Measurements from ENCODE around the gene EID3. TPM values are rescaled to one million over a fixed set of nuclear protein-coding genes. Genes with fewer than 3 reads are reported as not detected.
"Not testable (repeated sequence)": the region's sequence is repeated elsewhere in the genome, so short reads cannot be mapped to it uniquely, and the experiment has no call there.

Gene EID3
- total and polyA plus RNA-seq, 2 of the 8 experiments (the other 6 are each of a cell fraction or from before 2014, with no cell fraction given) = 1.2 to 2.8 TPM

GRCh38 chr12:104323899-104324298, 20.4 kb downstream of the EID3 start (continued):
- no peak for TF ChIP-seq RNF2 (IDR thresholded peaks at IDR 0.05; ENCODE audit: borderline replicate concordance, low read depth, low read length, missing control alignments, poor library complexity, severe bottlenecking)
- TF ChIP-seq KDM5A (IDR thresholded peaks at IDR 0.05; ENCODE audit: low read length) = no peak
- no peak for TF ChIP-seq EZH2 (IDR thresholded peaks at IDR 0.05; ENCODE audit: low read depth, low read length, severe bottlenecking)
- no peak for TF ChIP-seq PHF8 (conservative IDR thresholded peaks at IDR 0.05; ENCODE audit: low read depth, low read length)

DNA sequence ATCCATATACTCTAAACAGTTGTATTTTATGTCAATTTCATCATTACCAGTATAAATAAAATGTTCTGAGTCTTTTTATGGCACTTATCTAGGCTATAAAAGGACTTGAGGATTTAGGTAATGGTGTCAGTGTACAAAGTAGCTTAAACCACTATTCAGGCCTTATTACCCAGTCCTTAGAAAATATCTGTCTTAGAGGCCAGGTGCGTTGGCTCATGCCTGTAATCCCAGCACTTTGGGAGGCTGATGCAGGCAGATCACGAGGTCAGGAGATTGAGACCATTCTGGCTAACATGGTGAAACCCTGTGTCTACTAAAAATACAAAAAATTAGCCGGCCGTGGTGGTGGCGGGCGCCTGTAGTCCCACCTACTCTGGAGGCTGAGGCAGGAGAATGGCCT, 24.7 kb downstream of the EID3 start:
- not testable (repeated sequence) for H2BK120ac ChIP-seq (replicated peaks; ENCODE audit: low read depth, low read length); H3K4ac ChIP-seq (replicated peaks; ENCODE audit: insufficient read length, low read depth, low read length); H3K4me1 ChIP-seq (replicated peaks in 1 of 4; ENCODE audit: control insufficient read depth in 3 of 4, insufficient read depth in 4 of 4, low read length in 3 of 4); DNase-seq (ENCODE audit: low read depth in 1 of 2, low spot score in 2 of 2); FAIRE-seq; H3K4me3 ChIP-seq (ENCODE audit: extremely low read depth in 1 of 4, insufficient read depth in 2 of 4, low read depth in 3 of 4, low read length in 4 of 4); H3K27ac ChIP-seq (ENCODE audit: low read depth, low read length); H3K23me2 ChIP-seq (ENCODE audit: low read depth, low read length); H3K79me2 ChIP-seq (ENCODE audit: control insufficient read depth in 1 of 2, insufficient read depth in 2 of 2, low read length in 2 of 2); H2BK5ac ChIP-seq (ENCODE audit: low read depth, low read length); H3K79me1 ChIP-seq (ENCODE audit: low read depth, low read length); H3K27me3 ChIP-seq (replicated peaks in 1 of 4; ENCODE audit: control insufficient read depth in 3 of 4, extremely low read depth in 1 of 4, insufficient read depth in 3 of 4, low read length in 3 of 4); H4K20me1 ChIP-seq (replicated peaks in 1 of 2; ENCODE audit: control insufficient read depth in 1 of 2, insufficient read depth in 2 of 2, low read length in 2 of 2); H2BK12ac ChIP-seq (ENCODE audit: low read depth, low read length); H4K5ac ChIP-seq (ENCODE audit: insufficient read length, low read depth, low read length); H2AK5ac ChIP-seq (ENCODE audit: low read depth, low read length); H2BK15ac ChIP-seq (ENCODE audit: low read length); H3K56ac ChIP-seq (replicated peaks; ENCODE audit: insufficient read length, low read depth, low read length); H3K4me2 ChIP-seq (ENCODE audit: insufficient read depth in 1 of 2, low read depth in 2 of 2, low read length in 2 of 2); H4K8ac ChIP-seq (ENCODE audit: extremely low read depth, insufficient read depth, low read length); H3K14ac ChIP-seq (ENCODE audit: insufficient read length); H3K9ac ChIP-seq (replicated peaks in 1 of 4; ENCODE audit: extremely low read depth in 1 of 4, low read depth in 3 of 4, low read length in 3 of 4); H2BK20ac ChIP-seq (ENCODE audit: low read length); H4K91ac ChIP-seq (replicated peaks; ENCODE audit: insufficient read length, low read length); H2AFZ ChIP-seq (ENCODE audit: low read length); H3K9me3 ChIP-seq (ENCODE audit: insufficient read depth in 2 of 2, low read depth in 1 of 2, low read length in 1 of 2); H3K18ac ChIP-seq (ENCODE audit: extremely low read depth, low read length); H3K23ac ChIP-seq (ENCODE audit: insufficient read length)
- WGBS, 2 experiments (ENCODE audit: extremely low coverage in 1 of 2, insufficient coverage in 1 of 2, insufficient read length in 1 of 2, insufficient replicate concordance in 2 of 2, low coverage in 1 of 2, low lambda C conversion rate in 2 of 2, missing lambda C conversion rate in 1 of 2) = 85% methylated on average over 6 of the region's 6 CpGs; no CpG with 5 or more reads in 1 of the 2 experiments
- CTCF ChIA-PET (ENCODE audit: partially characterized antibody) = interaction anchor here (0.8 to 2.4 kb wide), 2 partner anchors 15 to 112 kb away, joined by 3 to 6 read pairs; no protein-coding TSS in a partner anchor
- H3K36me3 ChIP-seq (ENCODE audit: control insufficient read depth in 2 of 4, insufficient read depth in 4 of 4, low read length in 3 of 4) = peaks cover 14 to 74% (median 37%) of the 10 kb centered on the region in 4 experiments
- POLR2A ChIA-PET (ENCODE audit: partially characterized antibody) = interaction anchor here (0.8 kb wide), 1 partner anchor 22 kb away, joined by 3 read pairs; no protein-coding TSS in a partner anchor
